LNCAP (cell line): ENCODE results near the gene PEX16.

Source experiments
- TF ChIP-seq, protein P1 (sequence below): fragments of 450-650 bp; IDR thresholded peaks from 2 replicates; pipeline ENCODE4 v1.5.1; 2017; ENCODE audit warnings: mild to moderate bottlenecking

The PEX16 gene

DNA sequence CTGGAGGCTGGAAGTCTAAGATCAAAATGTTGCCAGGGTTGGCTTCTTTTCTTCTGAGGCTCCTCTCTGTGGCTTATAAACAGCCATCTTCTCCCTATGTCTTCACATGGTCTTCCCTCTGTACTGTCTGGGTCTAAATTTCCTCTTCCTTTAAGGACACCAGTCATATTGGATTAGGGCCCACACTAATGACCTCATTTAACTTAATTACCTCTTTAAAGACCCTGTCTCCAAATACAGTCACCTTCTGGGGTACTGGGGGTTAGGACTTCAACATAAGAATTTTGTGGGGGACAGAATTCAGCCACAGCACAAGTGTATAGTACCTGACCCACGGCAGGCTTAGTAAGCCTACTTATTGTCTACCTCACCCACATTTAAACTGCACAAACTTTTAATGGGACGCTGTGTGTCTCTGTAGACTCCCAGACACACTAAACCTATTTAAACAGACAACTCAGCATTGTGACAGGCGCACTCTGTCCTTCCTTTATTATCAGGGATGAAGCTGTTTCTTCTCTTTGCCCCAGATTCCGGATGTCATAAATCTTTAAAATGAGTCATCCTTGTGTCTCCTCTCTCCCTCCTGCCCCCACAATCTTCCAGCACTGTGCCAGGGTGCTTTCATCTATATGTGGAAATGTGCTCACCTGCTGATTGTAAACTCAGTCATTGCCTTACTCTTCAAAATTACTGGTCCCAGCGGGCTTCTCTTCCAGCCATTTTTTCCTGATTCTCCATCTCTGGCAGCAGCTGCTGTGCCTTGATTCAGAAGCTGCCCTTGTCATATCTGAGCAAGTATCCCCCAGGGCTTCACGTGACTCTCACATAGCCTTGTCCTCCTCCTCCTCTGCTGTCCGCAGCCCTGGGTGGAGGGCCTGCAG lies 37.6 kb downstream of the PEX16 start:
- TF ChIP-seq, protein P1, sequence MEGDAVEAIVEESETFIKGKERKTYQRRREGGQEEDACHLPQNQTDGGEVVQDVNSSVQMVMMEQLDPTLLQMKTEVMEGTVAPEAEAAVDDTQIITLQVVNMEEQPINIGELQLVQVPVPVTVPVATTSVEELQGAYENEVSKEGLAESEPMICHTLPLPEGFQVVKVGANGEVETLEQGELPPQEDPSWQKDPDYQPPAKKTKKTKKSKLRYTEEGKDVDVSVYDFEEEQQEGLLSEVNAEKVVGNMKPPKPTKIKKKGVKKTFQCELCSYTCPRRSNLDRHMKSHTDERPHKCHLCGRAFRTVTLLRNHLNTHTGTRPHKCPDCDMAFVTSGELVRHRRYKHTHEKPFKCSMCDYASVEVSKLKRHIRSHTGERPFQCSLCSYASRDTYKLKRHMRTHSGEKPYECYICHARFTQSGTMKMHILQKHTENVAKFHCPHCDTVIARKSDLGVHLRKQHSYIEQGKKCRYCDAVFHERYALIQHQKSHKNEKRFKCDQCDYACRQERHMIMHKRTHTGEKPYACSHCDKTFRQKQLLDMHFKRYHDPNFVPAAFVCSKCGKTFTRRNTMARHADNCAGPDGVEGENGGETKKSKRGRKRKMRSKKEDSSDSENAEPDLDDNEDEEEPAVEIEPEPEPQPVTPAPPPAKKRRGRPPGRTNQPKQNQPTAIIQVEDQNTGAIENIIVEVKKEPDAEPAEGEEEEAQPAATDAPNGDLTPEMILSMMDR, result no peak

DNA sequence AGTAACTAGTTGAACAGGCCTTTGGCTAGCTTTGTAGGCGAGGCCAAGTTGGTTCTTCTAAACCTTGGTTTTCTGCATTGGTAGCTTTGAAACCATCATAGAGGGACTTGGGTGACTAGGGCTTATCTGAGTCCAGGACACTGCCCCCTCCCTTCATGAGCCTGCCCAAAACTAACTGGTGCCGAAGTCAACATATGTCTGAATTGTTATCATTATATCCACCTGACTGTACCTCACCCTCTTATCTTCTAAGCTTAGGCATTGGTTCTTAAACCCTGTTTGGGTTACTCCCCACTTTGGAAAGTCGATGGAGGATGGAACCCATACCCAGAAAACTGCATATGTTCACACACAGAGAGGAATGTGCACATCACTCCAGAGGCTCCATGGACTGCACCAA lies 39.8 kb downstream of the PEX16 start:
- TF ChIP-seq, protein P1, result no peak

DNA sequence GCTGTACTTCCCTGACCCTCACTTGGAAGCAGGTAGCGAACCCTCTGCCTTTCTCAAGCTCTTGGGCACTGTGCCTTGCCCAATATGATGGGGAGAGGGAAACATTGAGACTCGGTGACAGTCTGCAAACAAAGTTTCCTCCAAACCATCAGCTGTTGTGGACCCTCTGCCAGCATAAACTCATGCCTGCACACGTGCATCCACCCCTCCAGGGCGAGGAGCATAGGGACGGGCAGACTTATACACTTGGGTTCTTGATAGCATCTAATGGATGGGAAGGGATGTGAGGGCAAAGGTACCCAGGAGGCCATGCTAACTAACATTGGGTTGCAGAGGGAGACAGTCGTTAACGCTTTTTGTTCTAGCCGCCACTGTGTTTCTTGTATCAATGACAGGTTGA lies 40.5 kb downstream of the PEX16 start:
- TF ChIP-seq, protein P1, result no peak

DNA sequence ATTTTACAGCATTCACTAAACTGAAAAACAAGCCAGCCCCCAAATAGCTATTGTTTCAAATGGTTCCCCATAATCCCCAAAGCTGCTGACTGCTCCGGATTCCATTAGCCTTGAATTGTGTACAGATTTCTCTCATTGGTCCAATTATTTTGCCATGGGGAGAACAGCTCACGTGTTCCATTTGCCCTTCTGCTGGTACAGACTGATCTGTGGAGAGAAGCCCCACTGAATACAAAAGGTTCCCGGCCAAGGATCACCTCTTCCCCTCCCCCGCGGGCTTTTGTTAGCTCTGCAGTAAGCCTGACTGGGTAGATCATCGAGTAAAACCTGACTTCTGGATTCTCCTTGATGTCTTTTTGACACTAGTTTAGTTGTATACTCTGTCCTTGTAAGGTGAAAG lies 41.3 kb downstream of the PEX16 start:
- TF ChIP-seq, protein P1, result no peak

DNA sequence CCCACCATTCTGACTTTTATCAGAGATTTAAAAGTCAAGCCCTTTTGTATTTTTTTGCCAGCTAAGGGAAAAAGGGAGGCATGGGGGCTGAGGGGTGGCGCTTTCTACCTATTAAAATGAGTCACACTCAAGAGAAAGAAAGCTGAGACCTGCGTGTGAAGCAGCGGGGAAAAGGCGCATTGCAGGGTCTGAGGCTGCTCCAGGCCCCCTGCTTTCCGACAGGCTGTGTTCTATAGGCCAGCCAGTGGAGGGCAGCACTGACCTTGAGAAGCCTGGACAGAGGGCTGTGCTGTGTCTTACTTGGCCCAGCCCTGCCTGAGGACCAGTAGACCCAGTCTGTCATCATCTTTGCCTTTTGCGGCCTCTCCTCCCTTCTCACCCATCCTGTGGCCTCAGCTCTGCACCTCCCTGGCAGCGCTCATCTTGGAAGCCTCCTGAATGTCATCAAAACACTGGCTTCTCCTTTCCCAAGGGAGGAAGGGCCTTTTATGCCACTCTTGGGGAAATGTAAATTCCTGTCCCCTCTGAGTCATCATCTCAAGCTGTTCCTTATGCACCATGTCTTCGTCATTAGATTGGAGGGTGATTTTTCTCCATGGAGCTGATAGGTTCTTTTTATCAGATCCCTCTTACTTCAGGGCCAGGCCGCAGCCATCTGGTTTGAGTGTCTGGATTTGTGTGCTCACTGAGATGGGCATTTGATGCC lies 44.9 kb downstream of the PEX16 start:
- TF ChIP-seq, protein P1, result peak; percentile 69

DNA sequence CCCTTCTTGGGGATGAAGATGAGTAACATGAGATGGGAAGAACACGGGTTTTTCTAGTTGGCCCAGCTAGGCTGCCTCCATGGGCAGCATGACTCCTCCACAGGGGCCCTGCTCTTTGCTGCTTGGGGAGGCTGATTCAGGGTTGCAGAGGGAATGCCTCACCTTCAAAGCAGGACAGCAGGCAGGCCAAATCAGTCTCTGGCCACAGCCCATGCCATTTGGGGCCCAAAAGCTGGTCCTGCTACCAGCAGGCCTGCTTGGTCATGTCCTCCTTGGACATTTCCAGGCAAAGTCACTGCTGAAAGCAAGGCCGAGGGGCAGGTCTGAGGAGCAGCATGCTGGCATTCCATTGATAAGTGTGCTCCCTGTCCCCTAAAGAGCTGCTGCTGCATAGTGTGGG lies 46.0 kb downstream of the PEX16 start:
- TF ChIP-seq, protein P1, result no peak

DNA sequence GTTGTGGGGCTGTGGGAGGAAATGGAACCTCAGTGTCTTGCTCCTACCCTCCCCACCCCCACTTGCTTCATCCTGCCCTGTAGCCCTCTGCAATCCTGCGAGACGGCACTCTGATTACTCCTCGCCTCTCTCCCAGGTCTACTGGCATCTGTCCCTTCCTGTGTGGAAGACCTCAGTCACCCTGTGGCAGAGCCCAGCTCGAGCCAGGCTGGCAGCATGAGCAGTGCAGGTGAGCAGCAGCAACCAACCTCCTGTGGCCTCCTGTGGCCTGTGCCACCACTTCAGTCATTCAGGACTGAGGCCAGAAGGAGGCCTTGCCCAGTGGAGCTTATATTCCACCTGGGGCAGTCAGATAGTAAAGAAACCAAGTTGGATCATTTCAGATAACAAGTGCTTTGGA lies 47.0 kb downstream of the PEX16 start:
- TF ChIP-seq, protein P1, result no peak
